Measurements from ENCODE around the gene GALNT6.

DNA sequence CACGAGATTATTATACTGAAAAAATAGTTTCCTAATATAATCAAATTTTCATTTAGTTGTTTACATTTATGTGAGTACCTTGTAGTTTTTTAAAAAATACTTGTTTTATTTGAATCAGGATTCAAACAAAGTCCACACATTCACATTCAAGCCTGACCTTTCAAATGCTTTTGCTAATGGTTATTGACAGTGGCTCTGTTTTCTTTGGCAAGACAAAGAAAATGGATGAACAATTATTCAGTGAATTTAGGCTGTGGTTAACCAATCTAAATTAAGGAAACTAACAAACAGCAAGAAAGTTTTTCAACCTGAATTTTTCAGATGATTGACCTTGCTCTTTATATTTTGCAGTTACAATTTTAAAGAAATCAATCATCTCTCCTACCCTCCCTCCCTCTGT, 43.1 kb upstream of the GALNT6 start:
- TF ChIP-seq CTCF (IDR thresholded peaks at IDR 0.05 in 8 of 11, conservative IDR thresholded peaks at IDR 0.05 in 3 of 11): no peak
- TF ChIP-seq POLR2A (IDR thresholded peaks at IDR 0.05): no peak
- no peak for TF ChIP-seq POLR2AphosphoS5 (IDR thresholded peaks at IDR 0.05)
